Measurements from ENCODE around the gene IL1RAP.

GRCh38 chr3:190514413-190515153 lies 698 bp downstream of the IL1RAP start:
- TF ChIP-seq CTCF (IDR thresholded peaks at IDR 0.05) (no peak), POLR2A (IDR thresholded peaks at IDR 0.05) (no peak)

Data from body of pancreas (tissue), 4 donors.